GM10266 (cell line): ENCODE data around the gene PXDC1.

Experiments
- DNase-seq: peaks from one replicate; pipeline ENCODE4 v3.0.0; 2012; ENCODE audit errors: extremely low spot score
- TF ChIP-seq, protein P1 (sequence below): IDR thresholded peaks from 2 replicates; pipeline ENCODE4 v1.5.1; 2012; ENCODE audit warnings: mild to moderate bottlenecking, low read depth; ENCODE audit not compliant: control insufficient read depth, insufficient read depth; ENCODE audit errors: missing control alignments

The PXDC1 gene

DNA sequence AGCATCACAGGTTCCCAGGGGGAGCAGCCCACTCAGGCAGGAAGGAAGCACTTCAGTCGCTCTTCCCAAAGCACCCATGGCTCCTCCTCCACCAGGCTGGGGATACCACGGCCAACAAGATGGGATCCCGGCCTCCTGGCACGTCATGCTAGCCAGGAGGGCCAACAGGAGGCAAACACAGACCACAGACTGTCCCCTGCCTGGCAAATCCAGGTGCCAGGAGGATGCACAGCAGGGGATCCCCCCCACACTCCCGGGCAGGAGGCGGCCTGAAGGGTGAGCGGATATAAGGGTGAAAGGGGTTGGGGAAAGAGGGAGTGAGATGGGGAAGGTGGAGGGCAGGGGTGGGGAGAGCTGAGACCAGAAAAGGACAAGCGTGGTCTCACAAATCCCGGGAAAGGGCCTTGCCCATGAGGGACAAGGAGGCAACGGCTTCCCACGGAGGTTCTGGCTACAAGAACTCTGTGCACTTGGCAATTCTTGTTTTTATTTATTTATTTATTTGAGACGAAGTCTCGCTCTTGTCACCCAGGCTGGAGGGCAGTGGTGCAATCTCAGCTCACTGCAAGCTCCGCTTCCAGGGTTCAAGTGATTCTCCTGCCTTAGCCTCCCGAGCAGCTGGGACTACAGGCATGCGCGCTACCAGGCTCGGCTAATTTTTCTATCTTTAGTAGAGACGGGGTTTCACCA is 7.2 kb downstream of the PXDC1 start:
- DNase-seq: no peak
- TF ChIP-seq, protein P1, sequence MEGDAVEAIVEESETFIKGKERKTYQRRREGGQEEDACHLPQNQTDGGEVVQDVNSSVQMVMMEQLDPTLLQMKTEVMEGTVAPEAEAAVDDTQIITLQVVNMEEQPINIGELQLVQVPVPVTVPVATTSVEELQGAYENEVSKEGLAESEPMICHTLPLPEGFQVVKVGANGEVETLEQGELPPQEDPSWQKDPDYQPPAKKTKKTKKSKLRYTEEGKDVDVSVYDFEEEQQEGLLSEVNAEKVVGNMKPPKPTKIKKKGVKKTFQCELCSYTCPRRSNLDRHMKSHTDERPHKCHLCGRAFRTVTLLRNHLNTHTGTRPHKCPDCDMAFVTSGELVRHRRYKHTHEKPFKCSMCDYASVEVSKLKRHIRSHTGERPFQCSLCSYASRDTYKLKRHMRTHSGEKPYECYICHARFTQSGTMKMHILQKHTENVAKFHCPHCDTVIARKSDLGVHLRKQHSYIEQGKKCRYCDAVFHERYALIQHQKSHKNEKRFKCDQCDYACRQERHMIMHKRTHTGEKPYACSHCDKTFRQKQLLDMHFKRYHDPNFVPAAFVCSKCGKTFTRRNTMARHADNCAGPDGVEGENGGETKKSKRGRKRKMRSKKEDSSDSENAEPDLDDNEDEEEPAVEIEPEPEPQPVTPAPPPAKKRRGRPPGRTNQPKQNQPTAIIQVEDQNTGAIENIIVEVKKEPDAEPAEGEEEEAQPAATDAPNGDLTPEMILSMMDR: no peak

DNA sequence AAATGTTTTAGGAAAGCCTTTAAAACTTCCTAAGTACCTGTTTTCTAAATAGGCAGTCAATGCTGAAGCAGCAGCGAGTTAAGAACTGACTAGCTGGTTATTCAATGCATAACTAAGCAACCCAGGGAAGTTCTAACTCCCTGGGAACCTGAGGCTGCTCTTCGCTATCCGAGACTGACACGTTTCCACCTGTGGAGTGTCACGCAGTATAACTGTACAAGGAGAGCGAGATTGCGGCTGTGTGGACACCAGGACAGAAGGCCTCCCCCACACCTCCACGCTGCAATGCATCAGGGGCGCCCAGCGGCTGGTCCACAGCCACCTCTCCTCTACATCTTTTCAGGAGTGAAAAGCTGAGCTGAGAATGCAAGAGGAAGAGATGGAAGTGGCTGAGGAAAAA is 8.0 kb downstream of the PXDC1 start:
- TF ChIP-seq, protein P1: no peak
- no peak for DNase-seq

DNA sequence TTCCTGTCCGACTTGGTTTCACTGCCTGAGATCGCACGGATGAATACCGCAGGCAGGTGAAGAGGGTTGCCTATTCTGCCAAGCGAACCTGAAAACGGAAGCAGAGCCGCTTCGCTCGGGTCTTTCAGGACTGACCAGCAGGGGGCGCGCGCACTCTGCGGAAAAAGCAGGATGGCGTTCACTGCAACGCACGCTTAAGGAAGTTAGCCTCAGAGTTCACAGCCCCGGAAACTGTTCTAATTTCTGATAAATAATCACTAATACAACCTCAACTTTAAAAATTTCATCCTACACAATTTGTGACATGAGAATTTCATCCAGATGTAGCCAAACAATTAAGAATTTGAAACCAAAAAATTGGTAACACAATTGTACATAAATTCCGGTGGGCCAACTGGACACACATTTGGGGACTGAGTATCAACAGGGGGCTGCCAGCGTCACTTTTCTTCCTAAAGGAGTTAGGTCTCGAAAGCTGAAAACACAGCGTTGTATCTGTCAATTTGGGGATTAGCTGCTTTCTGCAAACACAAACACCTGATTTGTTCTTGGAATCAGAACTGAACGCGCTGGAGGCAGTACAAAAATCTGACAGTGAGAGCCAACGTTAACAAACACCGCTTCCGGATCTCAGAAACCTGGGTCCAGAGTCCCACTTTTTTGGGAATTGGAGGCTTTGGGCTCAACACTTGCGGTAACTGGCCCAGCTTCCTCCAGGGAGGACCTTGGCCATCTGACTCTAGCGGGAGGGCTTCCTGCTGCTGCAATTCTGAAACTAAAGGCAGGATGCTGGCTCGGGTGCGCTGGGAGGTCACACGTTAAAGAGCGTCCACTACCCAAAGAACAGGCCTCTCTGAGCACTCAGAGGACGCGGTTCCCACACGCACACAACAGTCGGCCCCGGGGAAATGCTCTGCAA is 8.8 kb downstream of the PXDC1 start:
- DNase-seq: peak; percentile 85

DNA sequence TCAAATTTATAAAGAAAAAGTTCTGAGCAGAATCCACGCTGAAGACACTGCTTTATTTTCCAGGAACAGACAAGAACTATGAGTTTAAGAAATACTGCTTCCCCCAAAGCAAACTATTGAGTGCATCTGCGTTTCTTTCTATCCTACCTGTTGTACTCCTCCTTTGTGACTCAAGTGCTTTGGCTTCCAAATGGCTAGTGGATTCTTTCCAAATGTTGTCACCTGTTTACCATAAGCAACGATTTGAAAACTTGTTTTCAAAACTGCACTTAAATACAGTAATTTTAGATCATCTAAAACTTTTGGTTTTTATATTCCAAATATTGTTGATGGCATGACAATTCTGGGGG is 9.5 kb downstream of the PXDC1 start:
- no peak for DNase-seq
- TF ChIP-seq, protein P1: no peak

More for the DNA sequence above, 8.8 kb downstream of the PXDC1 start:
- TF ChIP-seq, protein P1: peak; percentile 99

DNA sequence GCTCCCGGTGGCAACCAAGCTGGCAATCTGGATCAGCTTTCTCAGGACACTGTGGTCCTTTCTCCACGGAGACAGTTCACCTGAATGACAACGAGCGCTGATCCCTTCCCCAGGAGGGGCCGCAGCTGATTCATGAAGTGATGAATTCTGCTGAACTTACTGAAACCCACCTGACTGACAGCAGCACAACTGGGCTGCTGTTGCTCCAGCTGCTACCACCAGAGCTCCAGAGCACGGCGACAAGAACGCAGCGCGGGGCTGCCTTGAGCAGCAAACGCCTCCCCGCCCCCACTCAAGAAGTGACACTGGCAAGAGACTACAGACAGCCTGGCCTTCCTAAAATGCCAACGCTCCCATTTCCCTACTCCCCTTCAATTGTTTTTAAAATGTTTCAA is 10.0 kb downstream of the PXDC1 start:
- no peak for DNase-seq
- TF ChIP-seq, protein P1: no peak

DNA sequence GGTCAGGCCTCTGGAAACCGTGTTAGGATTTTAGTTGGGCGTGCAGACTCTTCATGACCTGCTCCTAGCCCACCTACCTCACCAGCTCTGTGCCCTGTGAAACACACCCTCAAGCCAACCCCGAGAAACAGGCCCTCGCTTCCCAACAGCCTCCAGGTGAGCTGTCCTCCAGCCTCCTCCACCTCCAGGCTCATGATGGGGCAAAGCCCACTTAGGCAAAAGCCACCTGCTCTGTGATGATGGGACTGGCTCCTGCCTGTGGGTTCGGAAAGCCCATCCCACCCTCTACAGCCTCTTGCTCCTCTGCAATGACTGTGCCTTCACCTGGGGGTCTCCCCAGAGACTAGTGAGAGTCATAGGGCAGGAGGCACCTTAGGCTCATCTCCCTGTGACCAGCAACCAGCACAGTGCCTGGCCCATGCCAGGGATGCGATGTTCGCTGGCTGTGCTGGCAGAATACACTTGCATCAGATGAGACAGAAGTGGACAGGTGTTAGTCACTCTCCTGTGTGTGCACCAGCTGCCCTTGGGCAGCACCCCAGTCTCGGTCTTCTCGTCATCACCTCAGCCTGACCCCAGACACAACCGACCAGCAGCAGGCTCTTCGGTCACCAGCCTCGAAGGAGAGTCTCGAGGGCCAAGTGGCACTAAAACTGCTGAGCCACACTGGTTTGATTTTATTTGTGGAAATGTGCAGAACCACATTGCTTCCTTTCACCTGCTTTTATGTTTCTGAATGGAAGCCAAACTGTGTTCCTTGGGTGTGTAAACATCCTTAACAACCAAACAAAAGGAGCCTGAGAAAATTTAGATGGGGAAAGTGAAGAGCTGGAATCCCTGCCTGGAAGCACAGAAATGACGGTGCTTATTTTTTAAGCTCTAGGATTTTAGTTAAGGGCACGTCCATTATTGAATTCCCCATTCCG is 10.7 kb downstream of the PXDC1 start:
- no peak for DNase-seq
- TF ChIP-seq, protein P1: no peak
